Suppressor macrophage treated with lipopolysaccharide for 1 hour (primary cell): ENCODE results near the gene ARHGAP15.

ENCODE experiments used
- DNase-seq, 3 donors: peaks; one replicate each; pipeline ENCODE4 v3.0.0-alpha.2; 2020 to 2022

ARHGAP15 gene

DNA sequence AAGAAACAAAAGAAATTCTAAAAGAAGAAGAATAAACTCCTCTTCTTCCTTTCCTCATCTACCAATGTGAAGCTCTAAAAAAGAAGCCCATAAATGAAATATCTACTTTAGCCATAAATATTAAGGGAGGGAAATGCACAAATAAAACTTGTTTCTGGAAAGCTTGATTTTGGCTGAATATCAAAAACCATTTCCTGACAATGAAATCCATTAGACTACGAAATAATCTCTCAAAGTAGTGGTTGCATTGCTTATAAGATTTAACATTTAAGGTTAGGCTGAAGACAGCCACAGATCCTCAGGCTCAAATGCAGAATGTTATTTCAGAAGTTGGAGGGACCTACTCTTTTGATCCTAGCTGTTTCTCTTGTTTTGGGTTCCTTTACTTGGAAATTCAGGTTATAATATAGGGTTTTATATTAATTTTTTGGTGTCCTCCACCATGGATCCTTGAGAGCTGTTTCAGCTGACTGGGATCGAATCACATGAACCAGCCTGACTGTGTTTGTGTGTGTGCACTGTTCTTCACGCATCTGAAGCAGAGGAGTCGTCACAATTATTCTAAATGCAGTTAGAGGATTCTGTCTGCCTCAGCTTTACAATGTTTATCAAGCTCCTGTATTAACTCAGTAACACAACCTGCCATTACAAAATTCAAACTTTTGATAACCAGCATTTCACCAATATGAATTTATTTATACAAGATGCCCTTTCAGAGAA lies 474.8 kb downstream of the ARHGAP15 start:
- DNase-seq = no peak

DNA sequence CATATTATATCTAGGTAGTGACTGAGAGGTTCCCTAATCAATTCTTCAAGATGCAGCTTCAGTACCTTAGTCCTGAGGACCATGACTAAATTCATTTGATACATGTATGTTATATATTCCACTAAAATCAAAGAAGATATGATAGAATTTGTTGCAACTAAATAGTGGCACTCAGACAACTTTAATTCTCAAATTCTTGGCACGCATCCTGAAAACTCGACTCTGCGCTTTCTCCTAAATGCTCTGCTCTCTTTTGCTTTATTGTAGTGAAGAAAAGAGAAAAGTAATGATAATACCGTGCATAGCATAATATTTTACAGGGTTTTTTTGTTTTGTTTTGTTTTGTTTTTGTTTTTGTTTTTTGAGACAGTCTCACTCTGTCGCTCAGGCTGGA lies 475.3 kb downstream of the ARHGAP15 start:
- DNase-seq = no peak

DNA sequence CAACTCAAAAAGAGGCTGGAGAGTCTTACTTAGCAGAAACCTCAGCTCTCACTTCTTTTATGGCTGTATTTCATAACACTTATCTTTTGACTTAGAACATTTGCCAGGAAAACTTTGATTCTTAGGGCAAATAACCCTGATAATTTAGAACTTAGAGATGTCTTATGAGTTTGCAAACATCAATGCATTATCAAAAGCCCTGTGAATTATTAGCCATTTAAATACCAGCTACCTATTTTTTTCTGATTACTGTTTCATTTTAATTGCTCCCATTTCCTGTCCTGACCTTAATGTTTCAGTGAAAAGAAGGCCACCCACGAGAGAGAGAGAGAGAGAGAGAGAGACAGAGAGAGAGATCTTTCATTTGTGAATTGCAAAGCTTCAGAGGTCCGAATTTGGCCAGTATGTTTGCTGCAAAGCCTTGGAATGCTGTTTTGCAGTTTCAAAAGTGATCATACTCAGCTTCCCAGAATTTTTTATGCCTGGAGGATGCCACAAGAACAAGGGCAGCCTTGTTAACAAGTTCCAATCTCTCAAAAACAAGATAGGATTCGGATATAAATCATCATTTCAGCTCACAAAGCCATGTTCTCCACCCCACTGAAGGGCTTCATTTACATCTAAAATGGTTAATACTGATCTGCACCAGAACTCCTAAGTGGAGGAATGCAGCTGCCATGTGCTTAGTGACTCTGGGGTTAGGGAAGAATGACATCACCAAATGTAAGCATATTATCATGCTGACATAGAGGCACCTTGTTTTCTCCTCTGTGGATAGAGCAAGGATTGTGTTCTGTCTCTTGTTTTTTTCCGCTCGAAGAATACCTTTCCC lies 478.2 kb downstream of the ARHGAP15 start:
- DNase-seq = no peak

DNA sequence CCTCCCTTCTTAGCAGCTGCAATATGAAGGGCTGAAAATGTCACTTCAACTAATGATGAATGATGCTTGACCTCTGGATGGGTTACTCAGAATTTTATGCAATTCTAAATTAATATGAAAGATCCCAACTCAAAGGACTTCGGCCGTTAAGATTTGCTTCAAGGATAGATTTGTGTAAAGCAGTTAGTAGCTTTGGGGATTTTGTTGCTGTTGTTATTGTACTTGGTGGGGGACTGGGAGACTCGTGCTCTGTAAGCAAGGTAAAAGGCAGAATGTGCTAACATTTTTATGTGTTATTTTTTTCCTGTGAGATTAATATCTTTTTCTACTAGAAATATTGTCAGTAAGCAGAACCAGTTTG lies 478.8 kb downstream of the ARHGAP15 start:
- no peak for DNase-seq

DNA sequence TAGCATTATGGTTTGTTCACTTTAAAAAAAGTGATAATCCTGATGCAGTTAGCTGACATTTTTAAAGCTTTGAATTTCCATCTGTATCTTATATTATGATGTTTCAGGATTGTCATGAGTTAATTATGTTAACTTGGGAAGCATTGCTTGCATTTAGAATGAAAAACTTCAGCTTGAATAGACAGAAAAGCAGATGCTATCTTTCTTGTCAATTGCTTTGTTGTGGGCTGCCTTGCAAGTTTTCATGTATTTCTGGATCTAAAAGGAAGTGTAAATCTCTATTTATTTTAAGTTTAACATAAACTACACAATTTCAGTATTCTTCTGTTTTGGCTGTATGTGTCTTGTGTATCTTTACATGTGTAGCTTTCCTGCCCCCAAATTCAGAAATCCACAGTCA lies 479.5 kb downstream of the ARHGAP15 start:
- no peak for DNase-seq

DNA sequence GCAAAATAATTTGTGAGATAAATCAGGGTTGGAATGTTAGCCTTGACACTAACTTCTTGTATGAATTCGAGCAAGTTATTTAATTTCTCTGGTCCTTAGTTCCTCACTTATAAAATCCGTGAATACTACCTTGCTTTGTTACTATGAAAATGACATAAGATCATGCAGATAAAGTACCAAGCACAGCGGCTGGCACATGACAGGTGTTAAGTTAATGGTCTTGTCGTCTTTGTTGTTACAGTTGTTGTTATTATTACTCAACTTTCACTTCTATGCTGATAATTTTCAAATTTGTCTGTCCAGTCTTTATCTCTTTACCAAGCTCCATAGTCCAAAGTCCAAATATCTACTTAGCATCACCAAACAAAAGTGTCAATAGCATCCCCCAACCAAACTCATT lies 482.1 kb downstream of the ARHGAP15 start:
- DNase-seq = no peak

DNA sequence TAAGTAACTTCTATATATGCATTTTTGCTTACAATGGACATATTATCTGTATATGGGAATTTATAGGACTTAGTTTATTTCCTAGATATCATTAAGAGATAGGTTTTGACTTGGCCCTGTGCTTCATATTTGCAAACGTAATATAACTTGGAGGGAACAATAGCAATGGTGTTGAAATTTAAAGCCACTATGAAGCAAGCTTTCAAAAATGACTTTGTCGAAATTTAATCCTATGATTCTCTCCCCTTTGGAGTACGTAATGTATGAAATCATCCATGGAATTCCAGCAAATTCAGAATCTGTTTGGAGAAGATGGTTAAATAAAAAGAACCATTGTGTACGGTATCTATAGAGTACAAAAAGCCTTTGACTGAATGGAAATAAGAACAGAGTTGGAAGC lies 486.3 kb downstream of the ARHGAP15 start:
- DNase-seq = no peak

DNA sequence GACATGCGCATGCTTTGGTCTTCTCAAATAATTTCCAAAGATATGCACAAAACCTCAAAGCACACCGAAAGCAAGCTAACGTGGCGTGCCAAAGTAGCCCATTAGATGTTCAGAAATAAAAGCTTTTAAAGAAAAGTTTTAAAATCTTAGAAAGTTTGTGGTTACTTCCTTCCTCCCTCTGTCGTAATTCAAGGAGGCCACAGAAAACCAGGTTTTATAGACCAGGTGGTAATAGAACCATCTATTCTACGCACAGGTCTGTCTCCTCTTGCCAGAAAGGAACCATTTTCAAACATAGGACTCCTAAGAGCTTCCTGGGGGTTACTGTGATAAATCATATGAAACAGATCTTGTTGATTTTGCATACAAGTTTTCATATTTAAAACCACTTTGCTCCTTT lies 487.2 kb downstream of the ARHGAP15 start:
- no peak for DNase-seq

DNA sequence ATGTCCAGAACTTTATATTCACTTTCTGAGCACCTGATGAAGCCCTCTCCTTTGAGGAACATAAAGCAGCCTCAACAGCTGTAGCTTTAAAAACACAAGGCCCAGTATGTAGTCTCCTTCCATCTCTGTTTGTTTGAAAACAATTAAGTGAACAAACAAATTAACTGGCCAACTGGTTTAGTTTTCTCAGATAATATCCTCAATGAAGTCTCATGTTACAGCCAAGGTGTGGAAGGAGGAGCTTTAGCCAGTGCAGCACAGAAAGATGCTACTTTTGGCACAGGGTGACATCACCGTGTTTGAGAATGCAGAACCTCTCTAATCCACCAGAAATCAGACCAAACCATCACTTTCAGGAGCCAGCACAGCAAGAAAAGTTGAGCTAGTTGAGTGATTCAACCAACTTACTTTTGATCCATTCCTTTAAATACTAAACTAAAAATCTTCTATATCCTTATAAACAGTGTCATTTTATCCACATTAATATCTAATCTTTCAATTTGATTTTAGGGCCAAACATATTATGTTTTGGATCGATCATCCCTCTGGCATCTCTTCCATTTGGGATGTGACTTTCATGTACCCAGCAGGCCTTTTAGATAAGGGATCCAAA lies 488.7 kb downstream of the ARHGAP15 start:
- no peak for DNase-seq

DNA sequence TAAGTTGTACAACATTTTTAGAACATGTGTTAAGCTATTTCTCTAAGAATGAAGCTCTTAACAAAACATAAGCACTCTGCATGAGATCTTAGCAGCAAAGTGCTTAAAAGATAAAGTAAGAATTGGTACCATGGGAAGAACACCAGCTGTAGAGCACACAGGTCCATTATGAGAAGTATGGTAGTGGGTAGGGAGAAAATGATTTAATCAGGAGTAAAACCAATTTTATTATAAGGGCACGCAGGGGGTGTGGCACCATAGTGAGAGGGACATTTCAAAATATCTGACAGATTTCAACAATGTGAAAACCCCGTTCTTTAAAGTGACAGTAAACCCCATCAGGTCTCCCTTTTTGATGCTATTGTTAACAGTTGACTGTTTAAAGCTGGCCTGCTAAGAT lies 492.9 kb downstream of the ARHGAP15 start:
- DNase-seq = no peak

DNA sequence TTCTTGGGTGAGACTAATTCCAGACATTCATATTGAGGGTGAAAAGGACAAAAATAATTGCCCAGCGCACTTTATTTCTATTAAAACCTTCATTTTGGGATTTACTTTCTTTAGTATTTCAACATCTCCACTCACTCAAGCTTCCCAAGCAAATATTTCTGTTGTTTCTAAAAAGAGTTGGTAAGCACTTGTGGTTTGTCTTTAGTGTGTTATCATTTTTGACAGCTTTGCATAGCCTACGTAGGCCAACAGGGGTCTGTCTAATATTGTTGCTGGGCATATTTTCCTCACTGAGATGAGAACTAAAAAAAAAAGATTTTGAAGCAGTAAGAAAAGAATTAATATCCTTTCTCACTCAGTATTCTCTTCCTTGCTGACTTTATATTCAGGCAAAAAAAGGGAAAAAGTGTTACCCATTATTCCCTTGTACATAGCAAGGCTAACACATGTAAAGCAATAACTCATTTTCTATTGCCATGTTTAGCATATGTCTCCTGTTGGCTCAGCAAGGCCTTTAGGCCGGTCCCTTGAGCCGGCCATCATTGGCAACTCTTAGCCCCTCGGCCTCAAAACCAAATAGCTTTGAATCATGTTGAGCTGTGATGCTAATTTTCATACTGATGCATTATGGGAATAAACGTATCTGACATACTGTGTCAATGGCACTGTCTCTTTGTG lies 494.2 kb downstream of the ARHGAP15 start:
- no peak for DNase-seq

DNA sequence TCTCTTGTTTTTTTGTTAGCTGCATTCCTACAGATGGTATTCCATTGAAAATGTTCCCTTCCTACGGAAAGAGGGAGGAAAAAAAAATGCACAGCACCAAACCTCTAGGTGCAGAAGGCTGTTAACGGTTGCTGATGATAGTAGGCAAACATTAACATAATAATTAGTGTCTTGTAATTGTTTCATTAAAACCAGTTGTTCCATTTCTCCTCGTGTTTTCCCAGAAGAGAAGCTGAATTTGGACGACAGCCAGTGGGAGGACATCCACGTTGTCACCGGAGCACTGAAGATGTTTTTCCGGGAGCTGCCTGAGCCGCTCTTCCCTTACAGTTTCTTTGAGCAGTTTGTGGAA lies 494.7 kb downstream of the ARHGAP15 start:
- DNase-seq = no peak

DNA sequence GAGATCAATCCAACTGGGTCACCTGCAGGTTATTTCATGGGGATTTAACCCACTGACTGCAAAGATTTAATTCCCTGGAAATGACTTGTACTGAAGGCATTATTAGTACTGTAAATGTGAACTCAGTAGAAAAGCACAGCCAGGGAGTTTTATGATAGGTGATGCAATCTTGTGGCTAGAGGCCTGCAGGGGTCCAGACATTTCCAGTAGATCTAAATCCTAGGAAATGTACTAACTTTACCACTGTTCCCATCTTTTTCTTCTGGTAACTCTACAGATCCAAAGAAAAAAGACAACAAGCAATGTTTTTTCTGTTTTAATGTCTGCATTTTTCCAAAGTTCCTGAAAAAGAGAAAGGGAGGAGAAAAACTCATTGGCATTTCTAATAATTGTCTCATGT lies 500.1 kb downstream of the ARHGAP15 start:
- no peak for DNase-seq

DNA sequence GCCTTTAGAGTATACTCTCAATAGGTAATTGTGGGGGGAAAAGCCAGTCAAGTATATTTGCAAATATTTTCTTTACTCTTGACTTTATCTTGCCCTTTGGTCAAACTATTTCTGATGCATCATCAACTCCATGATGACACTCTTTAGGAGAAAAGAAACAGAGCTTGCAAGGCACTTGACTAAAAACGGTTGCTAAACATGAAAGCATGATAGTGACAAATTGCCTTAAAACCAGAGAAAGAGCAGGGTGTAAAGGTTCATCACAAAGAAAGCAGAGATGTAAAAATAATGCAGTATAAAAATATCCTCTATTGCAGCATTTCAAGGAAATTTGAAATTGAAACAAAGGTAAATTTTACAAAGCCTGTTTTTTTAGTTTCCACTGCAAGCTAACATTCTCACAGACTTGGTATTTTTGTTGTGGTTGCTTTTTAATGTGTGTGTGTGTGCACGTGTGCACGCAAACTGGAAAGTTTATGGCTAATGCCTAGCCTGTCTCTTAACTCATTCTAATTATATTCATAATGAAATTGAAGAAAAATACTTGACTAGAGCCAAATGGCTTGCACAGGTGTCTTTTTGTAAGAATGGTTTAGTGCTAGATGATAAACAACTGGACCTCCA lies 503.6 kb downstream of the ARHGAP15 start:
- no peak for DNase-seq

DNA sequence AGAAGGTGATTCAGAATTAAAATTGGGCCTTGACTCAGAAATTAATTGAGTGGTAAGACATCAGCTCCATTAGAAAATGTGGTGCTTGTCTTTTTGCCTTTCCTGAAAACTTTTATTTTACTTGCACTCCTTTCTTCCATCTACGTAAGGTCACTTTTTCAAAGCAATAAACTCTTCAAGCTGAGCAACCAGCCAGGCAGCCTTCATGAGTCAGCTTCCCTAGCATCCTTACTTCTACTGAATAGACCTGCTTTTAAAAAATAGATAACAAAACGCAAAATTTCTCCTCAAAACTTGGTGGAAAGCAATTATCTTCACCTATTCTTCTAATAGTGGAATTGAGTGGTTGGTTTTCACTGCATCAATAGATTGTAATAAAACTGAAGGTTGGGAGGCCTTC lies 504.2 kb downstream of the ARHGAP15 start:
- no peak for DNase-seq

DNA sequence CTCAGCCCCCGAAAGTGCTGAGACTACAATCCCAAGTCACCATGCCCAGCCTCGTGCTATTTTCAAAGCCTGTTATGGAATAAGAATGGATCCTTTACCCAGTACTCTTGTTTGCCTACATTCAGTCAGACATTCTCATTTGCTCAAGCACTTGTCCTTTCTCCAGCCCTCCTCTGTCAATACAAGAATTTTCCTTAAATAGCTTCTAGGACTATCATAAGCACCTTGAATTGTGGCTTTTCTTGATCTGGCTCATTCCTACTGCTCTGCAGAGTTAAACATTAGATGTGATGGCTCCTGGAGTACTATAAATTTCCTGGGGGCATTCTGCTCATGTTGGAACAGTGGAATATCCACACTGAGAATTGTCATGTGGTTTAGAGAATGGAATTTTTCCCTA lies 506.1 kb downstream of the ARHGAP15 start:
- no peak for DNase-seq

DNA sequence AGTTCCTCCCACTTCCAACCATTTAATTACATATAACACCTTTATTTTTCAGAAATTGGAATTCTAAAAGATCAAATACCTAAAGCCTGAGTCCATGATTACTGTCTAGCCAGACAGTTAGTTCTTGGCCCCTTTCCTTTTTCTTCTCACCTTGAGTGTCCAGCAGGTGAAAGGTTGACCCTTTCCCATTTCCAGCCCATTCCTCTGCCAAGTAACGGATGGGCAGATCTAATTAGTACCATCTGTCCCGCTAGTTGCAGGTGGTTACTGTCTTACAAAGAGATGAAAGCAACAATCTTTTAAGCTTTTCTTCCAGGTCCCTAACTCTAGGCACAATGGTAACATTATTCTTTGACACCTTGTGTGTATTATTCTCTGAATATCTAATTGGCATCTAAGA lies 506.7 kb downstream of the ARHGAP15 start:
- DNase-seq = no peak

DNA sequence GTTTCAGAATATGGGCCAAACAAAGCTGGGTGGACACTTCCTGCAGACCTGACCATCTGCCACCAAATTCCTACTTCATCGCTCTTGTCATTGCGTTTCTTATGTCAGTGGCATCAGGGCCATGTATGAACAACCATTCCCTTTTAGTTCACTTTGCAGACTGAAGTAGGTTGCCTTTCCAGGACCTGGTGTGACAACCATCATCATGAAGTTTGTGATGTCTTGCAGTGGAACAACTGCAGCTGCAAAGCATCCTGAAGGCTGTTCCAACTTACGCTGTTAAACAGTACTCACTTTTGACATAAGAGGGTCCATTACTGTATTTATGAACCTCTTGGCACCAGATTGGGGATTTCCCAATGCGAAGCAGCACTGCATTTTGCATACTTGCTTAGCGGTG lies 511.6 kb downstream of the ARHGAP15 start:
- no peak for DNase-seq

DNA sequence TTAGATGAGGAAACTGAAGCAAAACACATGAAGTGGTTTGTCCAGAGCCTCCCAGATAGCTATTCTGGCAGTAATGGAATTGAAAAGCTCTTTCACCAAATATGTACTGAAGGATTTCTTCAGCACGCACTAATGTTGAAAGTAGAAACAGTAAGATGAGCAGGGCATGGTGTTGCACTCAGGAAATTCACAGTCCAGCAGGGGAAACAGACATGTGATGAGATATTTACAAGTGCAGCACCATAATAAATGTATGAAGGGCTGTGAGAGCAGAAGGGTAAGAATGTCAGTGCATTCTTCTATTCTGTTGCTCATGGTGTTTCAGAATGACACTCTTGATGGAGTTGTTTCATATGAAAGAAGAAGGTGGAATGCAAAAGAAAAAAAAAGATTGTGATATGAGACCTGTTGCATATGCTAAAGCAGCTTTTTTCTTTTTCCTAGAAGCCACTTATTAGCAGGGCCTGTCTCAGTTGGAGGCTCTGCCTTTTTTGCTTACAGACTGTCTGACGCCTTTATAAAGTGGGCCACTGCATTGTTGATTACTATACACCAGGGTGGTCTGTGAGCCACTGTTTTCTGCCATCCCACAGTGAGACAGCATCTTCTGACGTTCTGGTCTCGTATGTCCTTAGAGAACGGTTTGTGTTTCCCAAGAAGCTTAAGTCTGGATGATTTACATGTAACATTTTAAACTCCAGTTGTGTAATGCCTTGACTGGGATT lies 516.9 kb downstream of the ARHGAP15 start:
- no peak for DNase-seq

DNA sequence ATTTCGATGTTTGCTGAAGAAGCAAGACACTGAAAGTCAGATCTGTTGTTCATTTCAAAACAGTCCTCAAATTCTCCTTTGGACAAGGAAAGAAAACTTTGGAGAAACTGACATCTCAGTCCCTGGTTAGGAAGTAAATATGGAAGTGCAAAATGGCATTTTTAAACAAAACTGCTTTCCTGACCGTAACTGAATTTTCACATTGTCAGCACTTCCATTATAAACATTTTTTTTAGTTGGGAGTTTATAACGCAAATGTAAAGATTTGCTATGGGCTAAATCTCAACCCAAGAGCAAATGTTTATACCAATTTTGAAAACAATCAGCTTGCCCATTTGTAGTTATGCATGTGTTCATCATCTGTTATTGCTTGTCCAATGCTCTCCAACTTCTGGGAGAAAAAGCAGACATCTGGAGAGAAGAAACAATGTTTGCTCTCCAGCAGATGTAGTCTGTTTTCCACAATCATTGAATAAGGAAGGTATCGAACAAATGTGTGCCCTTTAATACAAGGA lies 520.1 kb downstream of the ARHGAP15 start:
- no peak for DNase-seq

DNA sequence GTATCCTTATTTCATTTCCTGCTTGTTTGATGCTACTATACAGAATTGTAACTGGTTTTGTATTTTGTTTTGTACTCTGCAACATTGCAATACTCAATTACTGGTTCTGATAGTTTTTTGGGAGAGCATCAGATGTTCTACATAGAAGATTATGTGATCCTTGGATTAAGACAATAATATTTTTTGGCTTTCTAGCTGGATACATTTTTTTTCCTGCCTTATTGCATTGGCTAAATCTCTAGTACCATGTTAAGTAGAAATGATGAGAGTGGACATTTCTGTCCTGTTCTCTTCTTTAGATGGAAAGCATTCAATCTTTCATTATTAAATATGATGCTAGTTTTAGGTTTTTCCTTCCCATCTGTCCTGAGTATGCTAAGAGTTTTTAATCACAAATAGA lies 523.5 kb downstream of the ARHGAP15 start:
- no peak for DNase-seq

DNA sequence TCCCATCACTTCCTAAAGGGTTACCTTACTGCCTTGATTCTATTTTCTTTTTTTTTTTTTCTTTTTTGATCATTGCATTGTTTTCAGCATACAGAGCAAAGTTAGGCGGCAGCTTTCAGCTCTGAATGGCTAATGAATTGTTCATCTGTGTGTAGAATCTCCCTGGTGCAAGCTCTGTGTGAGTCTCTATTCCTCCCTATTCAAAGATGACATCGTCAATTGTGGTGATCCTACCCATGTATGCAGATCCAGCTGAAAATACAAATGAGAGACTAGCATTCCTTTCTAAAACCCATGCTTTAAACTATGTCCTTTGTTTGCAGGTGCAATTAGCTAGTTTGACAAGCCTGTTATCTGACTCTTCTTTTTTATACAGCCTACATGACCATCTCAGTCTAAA lies 539.0 kb downstream of the ARHGAP15 start:
- DNase-seq = no peak
